IPS-11a (cell line): ENCODE data around the gene MAP2K3.
"Not testable (repeated sequence)": the region's sequence is repeated elsewhere in the genome, so short reads cannot be mapped to it uniquely, and the experiment has no call there.

Experiments used
- H3K4me3 ChIP-seq: one replicate; pipeline ENCODE4 v1.5.1; 2013; ENCODE audit warnings: low read depth, low read length, control low read depth

Gene MAP2K3

DNA sequence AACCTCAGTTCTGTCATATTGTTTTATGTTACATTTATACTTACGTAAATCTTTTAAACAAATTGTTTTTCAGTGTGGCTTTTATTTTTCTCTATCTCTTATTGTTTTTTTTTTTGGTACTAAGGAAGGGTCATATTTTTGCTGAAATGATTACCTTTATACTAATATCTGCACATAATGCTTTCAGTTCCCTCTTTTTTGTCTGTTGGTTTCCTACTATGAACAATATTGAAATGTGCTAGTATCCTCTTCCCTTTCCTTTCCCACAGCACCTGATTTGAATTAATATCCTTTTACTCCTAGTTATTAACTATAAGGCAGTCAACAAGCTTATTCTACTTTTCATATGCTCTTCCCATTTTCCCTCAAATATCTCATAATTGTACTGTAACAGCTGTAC lies 43.4 kb downstream of the MAP2K3 start:
- H3K4me3 ChIP-seq: not testable (repeated sequence)

DNA sequence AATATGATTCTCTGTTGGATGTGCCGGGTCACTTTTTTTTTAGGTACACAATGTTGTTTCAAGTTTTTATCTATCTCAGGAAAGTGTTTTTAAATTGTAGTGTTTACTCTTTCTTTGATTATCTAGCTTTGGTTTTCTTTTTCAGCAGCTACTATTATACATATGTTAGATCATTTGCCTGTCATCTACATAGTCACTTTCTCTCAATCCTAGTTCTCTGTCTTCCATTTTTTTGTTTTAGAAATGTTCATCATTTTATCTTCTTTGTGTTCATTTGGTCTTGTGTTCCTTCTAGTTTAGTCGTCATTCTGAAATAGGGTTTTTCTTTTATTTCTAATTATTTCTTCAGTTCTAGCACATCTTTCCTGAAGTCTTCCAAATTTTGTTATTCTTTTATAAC lies 44.3 kb downstream of the MAP2K3 start:
- not testable (repeated sequence) for H3K4me3 ChIP-seq

DNA sequence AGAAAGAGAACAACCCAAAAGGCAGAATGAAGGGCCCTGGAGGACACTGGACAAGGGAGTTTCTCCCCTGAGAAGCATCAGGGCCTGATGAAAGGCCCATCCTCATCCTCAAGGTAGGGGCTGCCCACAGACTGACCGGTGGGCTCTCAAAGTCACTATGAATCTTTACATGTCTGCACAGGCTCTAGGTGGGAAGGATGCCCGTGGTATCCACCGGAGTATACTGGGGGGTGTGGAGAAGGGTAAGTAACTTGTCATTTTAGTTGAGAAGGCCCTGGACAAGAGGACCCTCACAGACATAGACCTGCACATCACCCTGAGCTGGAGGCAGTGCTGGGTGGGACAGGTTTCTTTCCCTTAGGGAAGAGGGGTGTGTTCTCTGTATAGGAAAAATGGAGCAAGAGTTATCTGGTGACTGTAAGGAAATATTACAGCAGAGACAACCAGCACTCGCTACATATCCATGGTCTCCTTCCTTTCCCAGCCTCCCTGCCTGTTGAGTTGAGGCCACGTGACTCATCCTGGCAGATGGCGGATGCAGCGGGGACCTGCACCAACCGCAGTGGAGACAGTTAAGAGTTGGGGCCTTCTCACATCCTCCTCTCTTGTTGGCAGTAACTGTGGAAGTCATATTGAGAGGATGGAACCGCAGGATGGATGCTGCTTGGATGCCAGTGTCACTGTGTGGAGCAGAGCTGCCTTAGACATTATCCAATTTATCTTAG lies 46.1 kb downstream of the MAP2K3 start:
- H3K4me3 ChIP-seq: no peak overlapping the region

DNA sequence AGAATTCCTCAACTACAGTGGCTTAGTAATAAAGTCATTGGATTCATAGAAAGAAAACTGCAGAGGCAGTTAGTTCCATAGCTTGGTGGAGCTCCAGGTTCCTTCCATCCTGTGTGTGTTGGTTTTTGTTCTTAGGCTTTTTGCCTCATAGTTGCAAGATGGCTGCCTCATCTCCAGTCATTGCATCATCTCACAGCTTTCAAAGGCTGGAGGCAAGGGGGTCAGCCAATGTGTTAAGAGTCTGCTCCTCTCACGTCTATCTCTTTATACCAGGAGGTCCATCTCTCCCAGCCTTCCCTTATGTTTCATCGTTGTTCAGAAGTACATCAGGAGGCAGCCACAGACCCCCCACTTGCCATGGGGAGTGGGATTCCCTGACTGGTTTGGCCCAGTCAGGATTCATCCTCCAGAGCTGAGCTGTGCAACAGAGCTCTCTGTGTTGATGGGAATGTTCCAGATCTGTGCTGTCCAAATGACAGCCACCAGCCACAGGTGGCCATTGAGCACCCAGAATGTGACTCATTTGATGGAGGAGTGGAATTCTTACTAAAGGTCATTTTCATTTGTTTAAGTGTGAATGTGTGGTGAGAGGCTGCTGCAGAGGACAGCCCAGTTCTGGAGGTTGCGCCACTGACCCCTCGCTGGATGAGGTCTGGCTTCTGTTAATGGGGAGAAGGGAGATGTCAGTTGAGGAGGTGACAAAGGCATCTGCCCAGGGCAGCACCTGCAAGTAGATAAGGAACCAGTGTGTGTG lies 52.2 kb downstream of the MAP2K3 start:
- H3K4me3 ChIP-seq: not testable (repeated sequence)

DNA sequence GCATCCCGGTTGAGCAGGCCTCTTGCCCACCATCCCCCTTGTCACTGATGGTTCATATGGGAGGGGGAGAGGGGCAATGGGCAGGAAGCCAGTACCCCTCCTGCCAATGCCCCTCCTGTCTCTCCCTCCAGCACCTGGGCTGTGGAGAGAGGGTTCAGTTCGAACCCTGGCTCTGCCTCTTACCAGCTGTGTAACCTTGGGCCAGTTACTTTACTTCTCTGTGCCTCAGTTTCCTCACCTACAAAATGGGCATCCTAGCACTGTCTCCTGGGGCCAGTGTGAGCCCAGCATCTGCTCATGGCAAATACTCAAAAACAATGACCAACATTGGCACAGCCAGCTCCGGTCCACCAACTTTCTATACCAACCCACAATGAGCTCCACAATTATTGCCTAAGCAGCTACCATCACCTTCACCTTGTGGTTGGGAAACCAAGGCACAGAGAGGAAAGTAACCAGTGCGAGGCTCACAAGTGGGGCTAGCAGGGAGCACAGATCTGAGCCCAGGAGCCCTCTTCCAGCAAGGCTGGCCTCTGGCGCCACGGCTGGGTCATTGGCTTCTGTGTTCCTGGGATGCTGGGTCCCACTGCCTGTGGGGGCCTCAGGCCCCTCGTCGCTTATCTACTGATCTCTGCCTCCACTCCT lies 53.6 kb downstream of the MAP2K3 start:
- not testable (repeated sequence) for H3K4me3 ChIP-seq

DNA sequence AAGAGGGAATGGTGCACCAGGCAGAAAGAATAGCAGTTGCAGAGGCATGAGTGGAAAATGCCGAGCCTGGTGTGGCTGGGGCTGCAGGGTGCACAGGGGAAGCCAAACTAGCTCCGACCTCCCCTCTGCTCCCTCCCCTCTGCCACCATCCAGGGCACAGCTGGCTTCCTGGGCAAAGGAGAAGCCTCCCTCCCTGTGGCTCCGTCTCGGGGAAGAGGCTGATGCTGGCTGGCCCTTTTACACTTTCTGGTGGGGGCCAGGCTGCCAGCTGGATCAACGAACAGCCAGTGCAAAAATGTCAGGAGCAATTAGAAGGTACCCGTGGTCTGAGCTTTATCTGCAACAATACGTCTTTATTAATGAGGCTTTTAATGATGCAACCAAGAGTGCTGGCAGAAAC lies 54.5 kb downstream of the MAP2K3 start:
- H3K4me3 ChIP-seq: no peak overlapping the region

DNA sequence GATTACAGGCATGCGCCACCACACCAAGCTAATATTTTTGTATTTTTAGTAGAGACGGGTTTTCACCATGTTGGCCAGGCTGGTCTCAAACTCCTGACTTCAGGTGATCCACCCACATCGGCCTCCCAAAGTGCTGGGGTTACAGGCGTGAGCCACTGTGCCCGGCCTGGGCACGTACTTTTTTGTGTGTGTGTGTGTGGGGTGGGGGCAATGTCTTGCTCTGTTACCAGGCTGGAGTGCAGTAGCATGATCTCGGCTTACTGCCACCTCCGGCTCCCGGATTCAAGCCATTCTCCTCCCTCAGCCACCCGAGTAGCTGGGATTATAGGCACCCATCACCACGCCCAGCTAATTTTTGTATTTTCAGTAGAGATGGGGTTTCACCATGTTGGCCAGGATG lies 55.1 kb downstream of the MAP2K3 start:
- not testable (repeated sequence) for H3K4me3 ChIP-seq

DNA sequence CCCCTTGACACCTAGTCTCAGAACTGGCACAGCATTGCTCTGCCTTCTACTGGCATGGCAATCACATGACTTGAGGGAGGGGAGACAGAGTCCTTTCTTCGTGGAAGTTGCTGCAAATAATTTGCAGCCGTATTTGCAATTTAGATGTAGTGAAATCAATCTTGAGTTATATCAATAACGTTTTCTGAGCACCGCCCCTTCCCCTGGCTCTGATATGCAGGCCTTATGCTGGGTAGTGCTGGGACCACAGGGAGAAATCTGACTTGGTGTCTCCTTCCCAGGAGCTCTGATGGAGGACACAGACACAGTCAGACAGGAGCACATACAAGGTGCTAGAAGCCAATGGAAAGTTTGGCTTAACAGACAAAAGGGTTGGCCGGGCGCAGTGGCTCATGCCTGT lies 55.9 kb downstream of the MAP2K3 start:
- not testable (repeated sequence) for H3K4me3 ChIP-seq

DNA sequence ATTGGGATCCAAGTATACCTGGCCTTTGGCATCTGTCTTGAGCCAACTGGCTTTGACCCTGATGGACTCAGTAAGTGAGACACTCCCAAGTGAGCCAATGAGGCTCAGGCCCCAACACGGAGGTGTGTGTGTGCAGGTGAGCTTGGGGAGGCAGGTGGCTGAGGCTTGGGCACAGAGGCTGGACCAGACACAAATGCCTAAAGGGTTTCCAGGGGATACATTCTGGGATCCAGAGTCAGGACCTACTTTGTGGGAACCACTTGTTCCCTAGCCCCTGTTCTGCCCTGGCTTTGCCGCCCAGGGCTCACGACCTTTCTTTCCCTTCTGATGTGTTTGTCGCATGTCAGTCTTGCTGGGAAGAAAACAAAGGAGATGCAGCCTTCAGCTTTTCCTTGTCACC lies 56.8 kb downstream of the MAP2K3 start:
- not testable (repeated sequence) for H3K4me3 ChIP-seq

DNA sequence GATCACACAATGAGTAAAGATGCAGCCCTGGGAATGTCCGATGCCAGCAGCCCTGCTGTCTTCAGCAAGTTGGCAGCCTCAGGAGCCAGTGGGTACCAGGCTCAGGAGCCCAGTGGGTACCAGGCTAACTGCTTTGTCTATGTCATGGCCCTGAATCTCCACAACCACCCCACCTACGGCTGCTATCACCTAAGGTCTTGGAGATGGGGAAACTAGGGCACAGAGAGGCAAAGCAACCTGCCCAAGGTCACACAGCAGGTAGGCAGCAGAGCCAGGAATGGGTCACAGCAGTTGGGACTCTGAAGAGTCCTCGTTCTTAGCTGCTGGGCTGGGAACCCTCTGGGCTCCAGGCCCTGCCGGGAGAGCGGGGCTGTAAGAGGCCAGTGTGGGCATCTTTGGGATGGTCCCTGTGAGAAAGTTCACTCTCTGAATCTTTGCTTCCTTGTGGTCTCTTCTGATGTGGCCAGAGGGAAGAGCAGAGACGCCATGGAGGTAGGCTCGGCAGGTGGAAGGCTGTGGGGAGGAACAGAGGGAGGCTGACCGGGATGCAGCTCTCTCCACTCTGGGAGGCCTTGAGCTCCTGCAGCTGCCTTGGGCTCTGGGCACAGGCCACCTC lies 57.5 kb downstream of the MAP2K3 start:
- not testable (repeated sequence) for H3K4me3 ChIP-seq

DNA sequence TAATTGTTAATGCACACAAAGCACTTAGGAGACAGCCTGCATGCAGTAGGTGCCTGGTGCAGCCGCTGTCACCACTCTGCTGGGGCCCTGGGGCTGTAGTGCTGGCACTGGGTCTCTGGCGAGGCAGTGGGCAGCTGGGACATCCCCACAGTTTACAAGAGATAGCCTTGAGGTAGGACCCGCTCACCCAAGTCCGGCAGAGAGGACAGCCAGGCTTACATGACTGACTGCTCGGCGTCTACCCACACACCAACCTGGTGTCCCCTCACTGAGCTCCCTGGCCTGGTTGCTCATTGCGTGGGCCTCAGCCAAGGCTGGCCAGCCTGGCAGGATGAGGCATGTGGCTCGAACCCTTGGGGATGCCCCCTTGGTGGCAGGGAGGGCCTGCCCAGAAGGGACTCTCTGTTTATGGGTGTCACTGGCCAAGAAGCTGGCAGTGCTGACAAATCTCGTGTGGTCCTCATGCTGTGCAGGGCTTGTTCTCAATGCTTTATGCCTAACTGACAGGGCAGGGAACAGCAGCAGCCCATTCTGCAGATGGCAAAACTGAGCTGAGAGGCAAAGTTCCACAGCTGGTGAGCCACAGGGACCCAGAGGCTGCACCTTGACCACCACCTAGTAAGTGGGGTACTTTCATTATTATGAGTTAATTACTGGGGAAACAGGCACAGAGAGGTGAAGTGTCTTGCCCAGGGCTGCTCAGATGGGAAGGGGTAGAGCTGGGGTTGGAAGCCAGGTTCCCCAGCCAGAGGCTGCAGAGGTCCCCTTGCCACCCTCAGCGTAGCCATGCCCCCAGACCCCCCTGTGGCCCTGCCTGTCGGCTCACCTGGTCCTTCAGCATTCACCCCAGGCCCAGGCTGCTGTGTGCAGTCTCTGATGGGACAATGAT lies 58.8 kb downstream of the MAP2K3 start:
- H3K4me3 ChIP-seq: not testable (repeated sequence)

DNA sequence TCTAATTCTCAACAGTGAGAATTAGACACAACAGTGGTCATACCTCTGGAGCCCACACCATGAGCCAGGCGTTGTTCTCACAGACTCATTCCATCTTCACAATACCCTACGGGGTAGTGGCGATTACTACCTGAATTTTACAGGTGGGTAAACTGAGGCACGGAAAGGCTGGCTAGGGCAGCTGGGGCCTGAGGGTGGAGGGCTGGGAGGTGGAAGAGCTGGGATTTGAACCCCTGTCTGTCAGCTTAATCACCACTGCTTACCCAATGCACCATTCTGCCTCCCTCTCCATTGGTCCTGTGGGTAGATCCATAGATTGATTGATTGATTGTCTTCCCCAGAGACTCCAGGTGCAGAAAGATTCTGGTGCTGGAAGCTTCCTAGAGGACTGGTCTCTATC lies 60.3 kb downstream of the MAP2K3 start:
- H3K4me3 ChIP-seq: not testable (repeated sequence)

DNA sequence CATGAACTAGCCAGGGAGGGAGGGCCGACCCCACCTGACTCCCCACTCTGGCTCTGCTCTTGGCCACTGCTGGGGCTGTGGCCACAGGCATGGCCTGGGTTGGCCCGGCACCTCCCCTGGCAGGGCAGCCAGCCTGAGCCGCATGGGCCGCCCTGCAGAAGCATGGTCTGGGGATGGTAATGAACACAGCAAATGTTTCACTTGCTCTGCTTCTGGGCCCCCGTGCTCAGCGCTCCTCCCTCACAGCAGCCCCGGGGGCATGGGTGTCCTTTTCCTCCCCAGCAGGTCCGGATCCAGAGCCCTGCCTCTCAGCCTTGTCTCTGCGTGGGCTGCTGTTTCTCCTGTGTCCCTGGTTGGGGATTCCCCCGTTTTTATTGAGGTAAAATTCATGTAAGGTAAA lies 60.7 kb downstream of the MAP2K3 start:
- H3K4me3 ChIP-seq: no peak overlapping the region

DNA sequence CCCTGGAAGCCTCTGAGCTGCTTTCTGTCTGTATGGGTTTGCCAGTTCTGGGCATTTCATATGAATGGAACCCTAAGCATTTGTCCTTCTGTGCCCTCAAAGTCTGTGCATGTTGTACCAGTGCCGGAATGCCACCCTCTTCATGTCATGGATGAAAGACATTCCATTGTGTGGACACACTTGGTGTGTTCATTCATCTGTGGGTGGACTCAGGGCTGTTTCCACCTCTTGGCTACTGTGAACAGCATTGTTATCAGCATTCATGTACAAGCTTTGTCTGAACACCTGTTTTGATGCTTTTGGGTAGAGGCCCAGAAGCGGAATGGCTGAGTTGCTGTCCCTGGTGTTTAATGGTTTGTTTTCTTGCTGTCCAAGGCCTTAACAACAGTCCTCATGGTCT lies 61.6 kb downstream of the MAP2K3 start:
- not testable (repeated sequence) for H3K4me3 ChIP-seq

DNA sequence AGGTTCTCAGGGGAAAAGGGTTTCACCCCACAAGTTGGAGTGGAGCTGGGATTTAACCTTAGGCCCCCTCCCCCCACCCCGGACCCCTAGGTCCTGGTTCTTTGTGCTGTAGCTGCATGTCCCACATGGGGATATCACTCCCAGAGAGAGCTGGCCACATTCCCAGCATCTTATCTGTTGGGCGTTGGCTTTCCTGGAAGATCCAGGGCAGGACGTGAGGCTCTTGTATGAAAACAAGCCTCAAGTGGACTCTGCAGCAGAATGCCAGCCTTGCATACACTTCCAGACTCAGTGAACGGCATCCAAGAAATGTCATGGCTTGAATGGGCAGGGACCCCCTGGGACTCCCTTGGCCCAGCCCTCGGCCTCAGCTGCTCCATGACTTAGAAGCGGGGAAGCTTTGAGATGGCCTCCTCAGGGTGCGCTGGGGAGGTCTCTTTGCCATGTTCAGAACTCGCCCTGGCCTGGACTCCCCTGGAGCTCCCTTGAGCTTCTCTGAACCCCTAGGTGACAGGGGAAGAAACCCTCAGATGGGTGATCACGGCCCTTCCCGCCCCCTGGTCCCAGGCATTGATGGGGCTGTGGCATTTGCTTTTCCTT lies 62.2 kb downstream of the MAP2K3 start:
- H3K4me3 ChIP-seq: not testable (repeated sequence)

DNA sequence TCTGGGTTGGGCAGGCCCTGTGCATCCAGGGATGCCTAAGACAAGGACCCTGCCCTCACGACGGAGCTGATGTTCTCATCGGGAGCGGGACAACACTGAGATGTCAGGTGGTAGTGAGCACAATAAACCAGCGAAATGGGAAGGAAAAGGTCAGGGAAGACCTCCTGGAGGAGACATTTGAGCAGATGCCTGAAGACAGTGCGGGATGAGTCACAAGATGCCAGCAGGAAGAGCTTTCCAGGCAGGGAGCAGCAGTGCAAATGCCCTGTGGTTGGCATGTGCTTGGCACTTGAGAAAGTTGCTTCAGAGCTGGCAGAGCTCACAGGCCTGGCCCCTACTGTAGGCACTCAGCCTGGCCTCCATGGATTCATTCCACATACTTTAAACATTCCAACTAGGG lies 63.1 kb downstream of the MAP2K3 start:
- not testable (repeated sequence) for H3K4me3 ChIP-seq

DNA sequence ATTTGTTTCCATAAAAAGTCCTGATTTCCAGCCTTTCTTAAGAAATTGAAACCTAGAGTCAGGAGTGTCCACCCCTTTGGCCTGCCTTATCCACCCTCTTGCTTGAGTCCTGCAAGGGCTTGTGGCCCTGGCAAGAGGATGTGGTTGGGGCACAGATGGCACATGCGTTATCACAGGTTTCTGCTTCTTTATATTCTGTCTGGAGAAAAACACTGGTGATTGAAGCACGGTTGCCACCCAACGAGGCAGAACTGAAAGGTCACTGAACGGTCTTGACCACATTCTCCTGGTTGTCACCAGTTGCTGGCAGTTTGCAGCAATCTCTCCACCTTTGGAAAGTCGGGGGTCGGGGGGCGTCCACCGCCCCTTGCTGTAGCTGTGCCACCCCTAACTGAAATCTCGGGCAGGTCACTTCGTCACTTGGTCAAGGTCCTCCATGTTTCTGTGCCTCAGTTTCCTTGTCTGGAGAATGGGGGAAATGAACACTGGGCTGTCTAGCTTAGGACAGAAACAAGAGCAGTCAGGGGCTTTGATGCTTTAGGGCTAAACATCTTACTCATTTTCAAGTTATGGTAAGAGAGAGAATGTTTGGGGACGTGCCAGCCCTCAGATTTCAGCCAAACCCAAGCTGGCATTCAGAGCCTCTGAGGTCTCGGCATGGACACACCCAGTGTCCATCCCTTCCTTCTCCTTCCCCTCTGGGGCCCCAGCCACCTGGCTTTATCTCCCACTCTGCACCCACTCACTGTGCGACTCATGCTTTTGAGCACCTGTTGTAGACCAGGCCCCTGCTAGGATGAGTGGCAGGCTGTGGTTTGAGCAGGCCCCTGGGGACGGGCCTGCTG lies 63.8 kb downstream of the MAP2K3 start:
- H3K4me3 ChIP-seq: not testable (repeated sequence)

DNA sequence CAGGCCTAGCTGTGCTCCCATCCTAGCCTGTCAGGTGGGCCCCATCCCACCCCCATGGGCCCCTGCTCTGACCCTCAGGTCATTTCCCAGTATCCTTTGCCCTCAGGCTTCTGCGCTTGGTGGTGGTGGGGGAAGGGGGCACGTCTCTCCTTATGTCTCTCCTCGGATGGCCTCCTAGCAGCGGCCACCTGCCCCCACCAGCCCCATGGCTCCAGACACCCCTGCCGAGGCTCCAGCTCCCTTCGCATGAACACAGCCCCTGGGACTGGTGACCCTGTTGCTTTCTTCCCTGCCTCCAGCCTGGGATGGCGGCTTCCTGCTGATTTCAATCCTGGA lies 64.4 kb downstream of the MAP2K3 start:
- H3K4me3 ChIP-seq: not testable (repeated sequence)

DNA sequence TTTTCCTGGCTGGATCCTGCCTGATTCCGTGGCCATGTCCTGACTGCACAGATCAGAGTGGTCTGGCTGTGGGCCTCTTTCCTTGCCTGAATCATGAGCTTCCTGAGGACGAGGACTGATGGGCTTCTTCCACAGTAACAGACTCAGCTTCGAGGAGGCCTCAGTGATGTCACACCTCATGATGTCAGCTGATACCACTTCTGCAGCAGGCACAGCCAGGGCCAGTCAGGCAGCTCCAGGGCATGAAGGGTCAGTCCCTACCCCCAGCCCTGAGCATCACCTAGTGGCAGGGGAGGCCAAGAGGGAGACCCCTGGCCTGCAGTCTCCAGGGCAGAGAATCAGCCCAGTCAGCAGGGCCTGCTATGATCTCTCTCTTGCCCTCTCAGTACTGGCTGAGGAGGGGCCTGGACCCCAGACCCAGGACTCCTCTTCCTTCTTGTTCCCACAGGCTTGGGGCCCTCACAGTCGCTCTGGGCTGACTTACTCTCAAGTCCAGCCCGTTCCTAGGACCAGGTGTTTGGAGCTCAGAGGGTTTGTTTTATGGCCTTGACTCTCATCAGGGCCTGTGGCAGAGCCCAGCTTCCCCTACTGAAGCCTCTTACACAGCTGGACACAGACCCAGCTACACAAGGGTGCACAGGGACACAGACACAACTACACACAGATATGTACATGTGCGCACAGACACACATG lies 65.0 kb downstream of the MAP2K3 start:
- H3K4me3 ChIP-seq: not testable (repeated sequence)
